ENCODE data around the gene MSRB2.

DNA sequence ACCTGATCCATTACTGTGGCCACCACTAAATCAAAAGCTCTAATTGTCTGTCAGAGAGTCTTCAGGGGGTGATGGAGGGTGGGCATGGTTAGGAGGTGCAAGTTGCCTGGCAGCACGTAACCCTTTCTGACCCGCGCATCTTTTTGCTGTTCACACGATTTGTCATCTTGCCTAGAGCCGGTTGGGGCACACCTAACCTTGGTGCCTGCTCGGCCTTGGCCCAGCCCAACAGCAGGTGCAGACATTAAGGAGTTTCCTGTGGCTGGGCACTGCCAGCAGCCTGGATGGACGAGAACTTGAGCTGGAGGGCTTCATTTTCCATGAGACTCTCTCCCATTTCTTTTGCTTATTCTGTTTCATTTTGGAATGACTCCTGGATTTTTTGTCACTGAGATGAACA is 55.7 kb downstream of the MSRB2 start:
- TF ChIP-seq, protein P1, sequence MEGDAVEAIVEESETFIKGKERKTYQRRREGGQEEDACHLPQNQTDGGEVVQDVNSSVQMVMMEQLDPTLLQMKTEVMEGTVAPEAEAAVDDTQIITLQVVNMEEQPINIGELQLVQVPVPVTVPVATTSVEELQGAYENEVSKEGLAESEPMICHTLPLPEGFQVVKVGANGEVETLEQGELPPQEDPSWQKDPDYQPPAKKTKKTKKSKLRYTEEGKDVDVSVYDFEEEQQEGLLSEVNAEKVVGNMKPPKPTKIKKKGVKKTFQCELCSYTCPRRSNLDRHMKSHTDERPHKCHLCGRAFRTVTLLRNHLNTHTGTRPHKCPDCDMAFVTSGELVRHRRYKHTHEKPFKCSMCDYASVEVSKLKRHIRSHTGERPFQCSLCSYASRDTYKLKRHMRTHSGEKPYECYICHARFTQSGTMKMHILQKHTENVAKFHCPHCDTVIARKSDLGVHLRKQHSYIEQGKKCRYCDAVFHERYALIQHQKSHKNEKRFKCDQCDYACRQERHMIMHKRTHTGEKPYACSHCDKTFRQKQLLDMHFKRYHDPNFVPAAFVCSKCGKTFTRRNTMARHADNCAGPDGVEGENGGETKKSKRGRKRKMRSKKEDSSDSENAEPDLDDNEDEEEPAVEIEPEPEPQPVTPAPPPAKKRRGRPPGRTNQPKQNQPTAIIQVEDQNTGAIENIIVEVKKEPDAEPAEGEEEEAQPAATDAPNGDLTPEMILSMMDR (IDR thresholded peaks at IDR 0.05; ENCODE audit: low read length) = no peak
- no peak for TF ChIP-seq EZH2 (IDR thresholded peaks at IDR 0.05; ENCODE audit: borderline replicate concordance, low read length)

Data from OCI-LY1 (cell line).